Prostate gland (tissue), 2 donors: Measurements from ENCODE around the gene GCNT3.

Source experiments
- CTCF ChIP-seq, 4 experiments: fragments of 200-600 bp in 2 of 4; fragments of 450-650 bp in 2 of 4; sonication (generic) in 2 of 4; IDR thresholded peaks; 1 replicate in 3 of 4; 2 replicates in 1 of 4; pipeline ENCODE4 v1.5.1; 2016 to 2019; ENCODE audit warnings: antibody characterized with exemption in 4 of 4, mild to moderate bottlenecking in 2 of 4, moderate library complexity in 2 of 4
- POLR2A ChIP-seq: fragments of 450-650 bp; IDR thresholded peaks from one replicate; pipeline ENCODE4 v1.6.1; 2016; ENCODE audit warnings: antibody characterized with exemption, mild to moderate bottlenecking
- POLR2AphosphoS5 ChIP-seq: sonication (generic); formaldehyde crosslinking; IDR thresholded peaks from one replicate; pipeline ENCODE4 v1.6.1; 2017; ENCODE audit warnings: antibody characterized with exemption

- TF ChIP-seq CTCF (IDR thresholded peaks at IDR 0.05) = no peak
- TF ChIP-seq POLR2AphosphoS5 = no peak
- no peak for TF ChIP-seq POLR2A
Measured at GRCh38 chr15:59598461-59598860, 13.1 kb upstream of the GCNT3 start.
